Neural cell (in vitro differentiated cells): ENCODE results near the gene NOX4.
"Not testable (repeated sequence)": the region's sequence is repeated elsewhere in the genome, so short reads cannot be mapped to it uniquely, and the experiment has no call there.

ENCODE experiments used
- CTCF ChIP-seq: fragments of 450-650 bp; IDR thresholded peaks from 2 replicates; pipeline ENCODE4 v1.5.1; 2014; ENCODE audit warnings: antibody characterized with exemption, mild to moderate bottlenecking, moderate library complexity; ENCODE audit not compliant: poor library complexity, severe bottlenecking
- EP300 ChIP-seq: fragments of 450-650 bp; conservative IDR thresholded peaks from 2 replicates; pipeline ENCODE4 v1.6.1; 2014; ENCODE audit warnings: antibody characterized with exemption, mild to moderate bottlenecking, moderate library complexity; ENCODE audit not compliant: poor library complexity, severe bottlenecking
- EZH2 ChIP-seq: fragments of 200-600, 300-800 bp; shearing (Covaris generic), sonication (generic); IDR thresholded peaks from 2 replicates; pipeline ENCODE4 v1.6.1; 2014; ENCODE audit warnings: antibody characterized with exemption, low read length, borderline replicate concordance, mild to moderate bottlenecking; ENCODE audit not compliant: insufficient read depth, poor library complexity, severe bottlenecking
- POLR2AphosphoS5 ChIP-seq: IDR thresholded peaks from 2 replicates; pipeline ENCODE4 v1.6.1; 2012
- SMC3 ChIP-seq: fragments of 450-650 bp; conservative IDR thresholded peaks from 2 replicates; pipeline ENCODE4 v1.6.1; 2014; ENCODE audit warnings: antibody characterized with exemption, mild to moderate bottlenecking, moderate library complexity; ENCODE audit not compliant: poor library complexity
- TAF1 ChIP-seq: IDR thresholded peaks from 2 replicates; pipeline ENCODE4 v1.6.1; 2012; ENCODE audit warnings: low read depth

DNA sequence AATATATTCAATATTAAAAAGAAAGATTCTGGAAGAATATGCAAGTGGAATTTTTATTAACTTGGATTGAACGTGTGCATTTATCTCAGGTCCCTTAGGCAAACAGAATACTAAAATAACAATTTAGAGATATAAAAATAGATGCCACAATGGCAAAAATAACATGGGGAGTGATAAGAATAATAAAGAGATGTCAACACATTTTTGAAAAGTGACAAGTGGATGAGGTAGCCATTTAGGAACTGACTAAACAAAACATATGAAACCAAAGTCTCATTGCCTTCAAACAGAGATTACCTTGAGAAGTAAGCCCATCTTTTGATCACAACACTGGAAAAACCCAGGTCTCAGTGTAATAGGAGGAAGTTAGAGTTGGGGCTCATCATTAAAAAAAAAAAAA is 112.2 kb downstream of the NOX4 start:
- not testable (repeated sequence) for TF ChIP-seq EP300, CTCF, TAF1, POLR2AphosphoS5, EZH2, SMC3
